HepG2 (cell line): ENCODE measurements around the gene SGCD. TPM values are rescaled to one million over a fixed set of nuclear protein-coding genes. Genes with fewer than 3 reads are reported as not detected.

ENCODE experiments used
- AKNA ChIP-seq: sonication (generic); formaldehyde crosslinking; IDR thresholded peaks from 2 replicates; pipeline ENCODE4 v1.4.0; 2020; ENCODE audit warnings: missing genetic modification reagents, borderline replicate concordance
- ASH2L ChIP-seq: fragments of 300-600, 200-600 bp; sonication (generic); IDR thresholded peaks from 2 replicates; pipeline ENCODE4 v1.7.0; 2017; ENCODE audit warnings: low read depth, mild to moderate bottlenecking, moderate library complexity, mixed read lengths, low read length; ENCODE audit not compliant: insufficient read length
- NFRKB ChIP-seq: fragments of 450-650 bp; IDR thresholded peaks from 2 replicates; pipeline ENCODE4 v1.6.1; 2017
- NR2F2 ChIP-seq: IDR thresholded peaks from 2 replicates; pipeline ENCODE4 v1.6.1; 2012; ENCODE audit warnings: low read depth, inconsistent platforms, borderline replicate concordance
- REPIN1 ChIP-seq: sonication (generic); formaldehyde crosslinking; IDR thresholded peaks from 2 replicates; pipeline ENCODE4 v1.8.0; 2022; ENCODE audit warnings: missing genetic modification reagents, low read depth, mild to moderate bottlenecking, borderline replicate concordance
- SALL1 ChIP-seq: sonication (generic); formaldehyde crosslinking; IDR thresholded peaks from 2 replicates; pipeline ENCODE4 v1.8.0; 2022; ENCODE audit warnings: mild to moderate bottlenecking, missing genetic modification reagents
- SMYD3 ChIP-seq: sonication (generic); formaldehyde crosslinking; IDR thresholded peaks from 2 replicates; pipeline ENCODE4 v1.8.1; 2023; ENCODE audit warnings: mild to moderate bottlenecking, missing genetic modification reagents
- SRSF1 ChIP-seq: fragments of 200-400 bp; formaldehyde crosslinking; optimal IDR thresholded peaks from 2 replicates; pipeline ENCODE3; 2017; ENCODE audit warnings: mild to moderate bottlenecking, low read depth, low read length, moderate library complexity
- TAF1 ChIP-seq: sonication (generic); formaldehyde crosslinking; IDR thresholded peaks from 2 replicates; pipeline ENCODE4 v1.4.0; 2020; ENCODE audit warnings: missing genetic modification reagents
- XRCC5 ChIP-seq: fragments of 200-400 bp; formaldehyde crosslinking; optimal IDR thresholded peaks from 2 replicates; pipeline ENCODE3; 2017; ENCODE audit warnings: mild to moderate bottlenecking, low read length
- ZBTB38 ChIP-seq: sonication (generic); formaldehyde crosslinking; IDR thresholded peaks from 2 replicates; pipeline ENCODE4 v1.5.1; 2020; ENCODE audit warnings: mild to moderate bottlenecking, missing genetic modification reagents
- ZC3H4 ChIP-seq: sonication (generic); formaldehyde crosslinking; IDR thresholded peaks from 2 replicates; pipeline ENCODE4 v1.4.0; 2020; ENCODE audit warnings: missing genetic modification reagents, borderline replicate concordance
- ZFP41 ChIP-seq: sonication (generic); formaldehyde crosslinking; IDR thresholded peaks from 2 replicates; pipeline ENCODE4 v1.4.0; 2020; ENCODE audit warnings: mild to moderate bottlenecking, missing genetic modification reagents, borderline replicate concordance
- ZHX2 ChIP-seq, 2 experiments: sonication (generic) in 1 of 2; formaldehyde crosslinking in 1 of 2; IDR thresholded peaks; 2 replicates each; pipeline versions ENCODE4 v1.6.1 to v1.9.0; 2014 to 2022; ENCODE audit warnings: antibody characterized with exemption in 1 of 2, borderline replicate concordance in 1 of 2, inconsistent platforms in 1 of 2, low read depth in 1 of 2, missing genetic modification reagents in 1 of 2
- ZNF317 ChIP-seq: sonication (generic); formaldehyde crosslinking; IDR thresholded peaks from 2 replicates; pipeline ENCODE4 v1.5.0; 2020; ENCODE audit warnings: mild to moderate bottlenecking, missing genetic modification reagents
- ZNF414 ChIP-seq: sonication (generic); formaldehyde crosslinking; IDR thresholded peaks from 2 replicates; pipeline ENCODE4 v1.5.0; 2020; ENCODE audit warnings: missing genetic modification reagents
- ZNF446 ChIP-seq: sonication (generic); formaldehyde crosslinking; IDR thresholded peaks from 2 replicates; pipeline ENCODE4 v1.5.0; 2020; ENCODE audit warnings: mild to moderate bottlenecking, missing genetic modification reagents
- ZNF501 ChIP-seq: sonication (generic); formaldehyde crosslinking; IDR thresholded peaks from 2 replicates; pipeline ENCODE4 v1.5.1; 2020; ENCODE audit warnings: mild to moderate bottlenecking, moderate library complexity, missing genetic modification reagents
- ZNF775 ChIP-seq: sonication (generic); formaldehyde crosslinking; IDR thresholded peaks from 2 replicates; pipeline ENCODE4 v1.4.0; 2020; ENCODE audit warnings: missing genetic modification reagents, mild to moderate bottlenecking, moderate library complexity, borderline replicate concordance
- polyA plus RNA-seq, 8 experiments: library from polyadenylated mRNA; depleted of rRNA in 3 of 8; stranded (reverse) in 7 of 8; unstranded in 1 of 8; fragments of >200 nt; fragmentation: Illumina TruSeq in 4 of 8; extraction: Trizol in 4 of 8; gene quantifications; 2 replicates each; pipeline versions ENCODE4 v1.2.1 to v1.2.3, GENCODE V29; 2011 to 2016; ENCODE audit warnings: low read depth in 4 of 8, missing spikeins in 1 of 8, mixed read lengths in 1 of 8; ENCODE audit not compliant: insufficient read depth in 1 of 8
- total RNA-seq, 5 experiments: library from RNA; depleted of rRNA; stranded (reverse); fragments of >200 nt; fragmentation: Illumina TruSeq; extraction: Trizol; gene quantifications; 2 replicates each; pipeline ENCODE4 v1.2.3, GENCODE V29; 2016; ENCODE audit warnings: low read depth in 1 of 5

The SGCD gene
- total and polyA plus RNA-seq, 2 of the 13 experiments (the other 11 are each of a cell fraction or from before 2014, with no cell fraction given) = not detected

- no peak for TF ChIP-seq ZBTB38 (CRISPR knock-in tag)
- no peak for TF ChIP-seq ZNF446
- TF ChIP-seq ZNF501 = no peak
- no peak for TF ChIP-seq ZNF414 (CRISPR knock-in tag)
- no peak for TF ChIP-seq ZC3H4 (CRISPR knock-in tag)
- TF ChIP-seq REPIN1 (CRISPR knock-in tag) = peak; percentile 35; the same call in 1 of the 2 replicates
- TF ChIP-seq SMYD3 = no peak
- no peak for TF ChIP-seq AKNA (CRISPR knock-in tag)
- TF ChIP-seq SALL1 (CRISPR knock-in tag) = no peak
- TF ChIP-seq NR2F2 = 0 out of 2 replicates have a peak, but pooled peaks have one; percentile 59
- no peak for TF ChIP-seq NFRKB
- no peak for TF ChIP-seq SRSF1
- no peak for TF ChIP-seq ZNF317
- no peak for TF ChIP-seq ZNF775 (CRISPR knock-in tag)
- no peak for TF ChIP-seq ZHX2 (IDR thresholded peaks at IDR 0.05; ENCODE audit: low read depth)
- TF ChIP-seq ZHX2 (CRISPR knock-in tag; IDR thresholded peaks at IDR 0.05; ENCODE audit: borderline replicate concordance) = no peak
- peak; percentile 48 for TF ChIP-seq ASH2L
- TF ChIP-seq XRCC5 = no peak
- no peak for TF ChIP-seq ZFP41 (CRISPR knock-in tag)
- TF ChIP-seq TAF1 (CRISPR knock-in tag) = no peak
Measured at GRCh38 chr5:156693113-156693512, 366.1 kb downstream of the SGCD start (continued).
